ENCODE data around the gene SUPT4H1.

The SUPT4H1 gene

DNA sequence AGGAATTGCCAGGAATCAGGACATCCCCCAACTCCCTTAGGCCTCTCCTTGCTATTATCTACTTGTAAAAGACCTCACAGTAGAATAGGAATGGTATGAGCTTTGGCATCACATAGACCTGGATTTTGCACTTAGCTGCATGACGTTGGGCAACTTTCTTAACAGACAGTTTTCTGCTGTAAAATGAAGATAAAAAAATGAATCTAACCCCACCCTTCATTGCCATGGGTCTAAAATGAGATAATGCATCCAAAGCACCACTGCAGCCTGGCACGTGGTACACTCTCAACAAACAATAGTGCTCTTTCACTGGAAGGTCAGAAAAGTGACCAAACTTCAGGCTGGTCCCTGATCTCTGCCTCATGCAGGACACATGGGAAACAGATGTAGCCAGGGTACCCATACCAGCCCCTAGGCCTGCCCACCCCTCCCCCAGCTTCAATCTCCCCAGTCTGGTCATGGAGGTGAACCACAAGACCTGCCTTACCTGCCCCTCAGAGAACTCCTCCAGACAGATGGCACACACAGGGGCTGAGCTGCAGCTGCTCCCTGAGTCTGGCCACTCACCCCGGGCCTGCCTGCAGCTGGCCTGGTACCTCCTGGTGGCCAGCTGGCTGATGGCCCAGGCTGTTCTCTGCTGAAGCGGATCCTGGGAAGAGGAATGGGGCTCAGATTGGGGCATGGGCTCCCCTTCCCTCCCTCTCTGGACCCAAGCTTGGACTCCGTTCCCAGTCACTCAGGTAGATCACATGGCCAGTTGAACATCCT is 8.5 kb upstream of the SUPT4H1 start:
- no peak overlapping the region for H3K27ac ChIP-seq
- TF ChIP-seq CTCF (conservative IDR thresholded peaks at IDR 0.05), result no peak

DNA sequence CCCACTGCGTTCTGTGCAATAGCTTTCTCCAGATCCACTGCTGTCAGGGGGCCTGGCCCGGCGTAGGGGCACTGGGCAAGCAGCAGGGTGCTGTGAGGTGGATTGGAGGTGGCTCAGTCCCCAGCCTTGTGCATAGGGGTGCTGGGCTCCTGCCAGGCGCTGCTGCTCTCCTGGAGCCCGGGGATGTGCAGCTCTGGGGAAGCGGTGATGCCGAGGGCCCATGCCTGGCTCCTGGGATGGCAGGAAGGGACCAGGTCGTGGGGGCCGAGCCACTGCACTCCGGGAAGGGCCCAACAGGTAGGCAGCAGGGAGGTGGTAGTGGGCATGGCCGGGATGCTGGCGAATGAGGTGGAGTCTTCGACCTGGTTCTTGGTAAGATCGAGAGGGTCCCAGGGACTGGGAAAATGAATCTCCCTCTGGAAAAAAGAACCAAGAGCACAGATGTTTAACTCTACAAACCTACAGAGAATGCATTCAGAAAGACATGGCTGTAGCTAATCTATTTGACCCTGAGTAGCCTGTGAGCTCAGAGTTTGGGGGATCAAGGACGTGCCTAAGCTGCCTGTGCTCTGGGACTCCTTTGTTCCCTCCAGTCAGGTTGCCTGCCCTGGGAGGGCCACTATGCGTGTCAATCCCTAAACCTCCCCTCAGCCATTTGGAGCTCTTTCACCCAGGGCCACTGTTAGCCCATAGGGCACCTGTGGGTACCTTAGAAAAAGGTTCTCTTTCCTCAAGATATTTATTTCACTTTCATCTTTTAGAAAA is 6.6 kb upstream of the SUPT4H1 start:
- no peak for TF ChIP-seq CTCF (conservative IDR thresholded peaks at IDR 0.05)
- no peak overlapping the region for H3K27ac ChIP-seq

- H3K27ac ChIP-seq, result no peak overlapping the region
- no peak for TF ChIP-seq CTCF (conservative IDR thresholded peaks at IDR 0.05)
Measured at GRCh38 chr17:58357312-58358297, 5.6 kb upstream of the SUPT4H1 start.

DNA sequence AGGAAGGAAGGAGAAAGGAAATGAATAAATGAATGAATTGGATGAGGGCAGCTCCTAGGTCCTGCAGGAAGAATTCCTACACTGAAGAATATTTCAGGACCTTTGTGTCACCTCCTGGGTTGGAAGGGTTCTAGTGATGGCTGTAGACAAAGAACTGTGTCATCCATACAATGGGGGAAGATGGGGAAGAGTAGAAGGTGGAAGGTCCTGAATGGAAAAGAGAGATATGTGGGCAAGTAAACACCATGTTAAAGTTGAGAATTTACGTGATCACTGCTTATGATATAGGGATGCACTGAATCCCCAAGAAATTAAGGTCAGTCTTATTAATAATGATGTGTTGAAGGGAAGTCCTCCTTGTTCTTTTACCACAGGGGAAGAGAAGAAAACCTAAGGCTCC is 4.2 kb upstream of the SUPT4H1 start:
- no peak for TF ChIP-seq CTCF (conservative IDR thresholded peaks at IDR 0.05)
- no peak overlapping the region for H3K27ac ChIP-seq

GRCh38 chr17:58354541-58355216 is 2.7 kb upstream of the SUPT4H1 start:
- no peak for TF ChIP-seq CTCF (conservative IDR thresholded peaks at IDR 0.05)

GRCh38 chr17:58353389-58353825 is 1.4 kb upstream of the SUPT4H1 start:
- peak overlapping the region; percentile 92 for H3K27ac ChIP-seq

More at GRCh38 chr17:58354541-58355216, 2.7 kb upstream of the SUPT4H1 start:
- peak overlapping the region; percentile 92 for H3K27ac ChIP-seq

More at GRCh38 chr17:58353389-58353825, 1.4 kb upstream of the SUPT4H1 start:
- TF ChIP-seq CTCF (conservative IDR thresholded peaks at IDR 0.05), result no peak

Data from VCaP (cell line).